ENCODE measurements around the gene CELA1.
"Not testable (repeated sequence)": the region's sequence is repeated elsewhere in the genome, so short reads cannot be mapped to it uniquely, and the experiment has no call there.

The CELA1 gene

GRCh38 chr12:51307655-51308593 lies 38.6 kb downstream of the CELA1 start:
- DNase-seq: no peak

GRCh38 chr12:51306507-51306906 lies 40.0 kb downstream of the CELA1 start:
- DNase-seq: no peak

- not testable (repeated sequence) for DNase-seq
These were observed 45.7 kb downstream of the CELA1 start for GRCh38 chr12:51300768-51301167.

- DNase-seq: no peak
These were observed 50.8 kb downstream of the CELA1 start for GRCh38 chr12:51295651-51296050.

GRCh38 chr12:51294097-51294496 lies 52.4 kb downstream of the CELA1 start:
- not testable (repeated sequence) for DNase-seq

GRCh38 chr12:51293696-51294095 lies 52.8 kb downstream of the CELA1 start:
- no peak for DNase-seq

- DNase-seq: not testable (repeated sequence)
These were observed 54.6 kb downstream of the CELA1 start for GRCh38 chr12:51291603-51292513.

- DNase-seq: no peak
These were observed 60.6 kb downstream of the CELA1 start for GRCh38 chr12:51285843-51286242.

GRCh38 chr12:51281202-51281924 lies 65.1 kb downstream of the CELA1 start:
- no peak for DNase-seq
